ENCODE results near the gene OBSCN.

DNA sequence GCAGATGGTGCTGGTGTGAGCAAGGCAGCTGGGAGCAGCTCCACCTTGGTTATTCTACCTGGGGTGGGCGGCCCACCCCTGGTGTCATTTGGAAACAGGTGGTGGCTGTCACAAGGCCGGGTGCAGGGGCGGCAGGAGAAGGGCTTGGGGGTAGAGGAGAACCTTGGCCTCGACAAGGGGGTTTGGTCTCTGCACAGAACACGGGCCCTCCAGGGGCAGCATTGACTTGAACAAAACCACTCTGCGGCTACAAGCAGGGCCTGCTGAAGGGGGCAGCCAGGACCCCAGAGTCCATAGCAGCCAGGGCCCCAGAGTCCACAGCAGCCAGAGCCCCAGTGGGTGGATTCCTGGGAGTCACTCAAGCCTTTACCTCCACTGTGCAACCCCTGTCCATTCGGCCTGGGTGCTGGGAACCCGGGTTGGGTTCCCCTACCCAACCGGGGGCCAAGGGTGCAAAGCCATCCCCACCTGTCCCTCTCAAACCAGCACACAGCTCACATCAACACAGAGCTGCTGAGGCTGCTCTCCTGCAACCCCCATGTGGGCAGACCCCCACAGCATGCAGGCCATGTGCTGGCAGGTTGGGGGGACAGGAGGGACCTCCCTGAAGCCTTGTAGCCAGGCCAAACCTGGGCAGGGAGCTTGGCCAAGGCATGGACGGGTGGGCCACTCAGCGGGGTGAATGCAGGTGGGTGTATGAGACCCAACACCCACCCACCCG lies 191.1 kb downstream of the OBSCN start:
- TF ChIP-seq, protein P1, sequence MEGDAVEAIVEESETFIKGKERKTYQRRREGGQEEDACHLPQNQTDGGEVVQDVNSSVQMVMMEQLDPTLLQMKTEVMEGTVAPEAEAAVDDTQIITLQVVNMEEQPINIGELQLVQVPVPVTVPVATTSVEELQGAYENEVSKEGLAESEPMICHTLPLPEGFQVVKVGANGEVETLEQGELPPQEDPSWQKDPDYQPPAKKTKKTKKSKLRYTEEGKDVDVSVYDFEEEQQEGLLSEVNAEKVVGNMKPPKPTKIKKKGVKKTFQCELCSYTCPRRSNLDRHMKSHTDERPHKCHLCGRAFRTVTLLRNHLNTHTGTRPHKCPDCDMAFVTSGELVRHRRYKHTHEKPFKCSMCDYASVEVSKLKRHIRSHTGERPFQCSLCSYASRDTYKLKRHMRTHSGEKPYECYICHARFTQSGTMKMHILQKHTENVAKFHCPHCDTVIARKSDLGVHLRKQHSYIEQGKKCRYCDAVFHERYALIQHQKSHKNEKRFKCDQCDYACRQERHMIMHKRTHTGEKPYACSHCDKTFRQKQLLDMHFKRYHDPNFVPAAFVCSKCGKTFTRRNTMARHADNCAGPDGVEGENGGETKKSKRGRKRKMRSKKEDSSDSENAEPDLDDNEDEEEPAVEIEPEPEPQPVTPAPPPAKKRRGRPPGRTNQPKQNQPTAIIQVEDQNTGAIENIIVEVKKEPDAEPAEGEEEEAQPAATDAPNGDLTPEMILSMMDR (IDR thresholded peaks at IDR 0.05) = no peak
- TF ChIP-seq POLR2A (IDR thresholded peaks at IDR 0.05) = no peak

Measured in suprapubic skin (tissue), 3 donors.